ENCODE data around the gene UBR3.
"Not testable (repeated sequence)": the region's sequence is repeated elsewhere in the genome, so short reads cannot be mapped to it uniquely, and the experiment has no call there.

The UBR3 gene

GRCh38 chr2:169822036-169822435, 5.2 kb upstream of the UBR3 start:
- no peak for DNase-seq (ENCODE audit: low read depth in 2 of 2)

DNA sequence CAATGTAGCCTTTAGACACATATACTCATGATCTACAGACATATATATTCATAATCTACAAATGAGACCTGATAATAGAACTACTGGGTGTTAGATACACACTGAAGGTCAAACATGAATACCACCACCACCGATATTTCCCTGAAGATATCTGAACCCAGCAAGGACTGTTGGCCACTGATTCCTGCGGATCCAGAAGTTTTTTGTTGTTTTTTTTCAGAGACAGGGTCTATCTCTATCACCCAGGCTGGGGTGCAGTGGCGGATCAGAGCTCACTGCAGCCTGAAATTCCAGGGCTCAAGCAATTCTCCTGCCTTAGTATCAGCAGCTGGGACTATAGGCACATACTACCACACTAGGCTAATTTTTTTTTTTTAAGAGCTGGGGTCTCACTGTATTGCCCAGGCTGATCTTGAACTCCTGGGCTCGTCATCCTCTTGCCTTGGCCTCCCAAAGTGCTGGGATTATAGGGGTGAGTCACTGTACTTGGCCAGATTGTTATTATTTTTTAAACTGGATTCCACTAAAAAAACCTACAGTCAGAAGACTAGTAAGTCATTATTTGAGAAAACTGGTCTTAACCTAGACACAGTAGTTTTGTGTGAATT, 4.4 kb upstream of the UBR3 start:
- DNase-seq (ENCODE audit: low read depth in 2 of 2) = no peak

GRCh38 chr2:169823996-169824372, 3.3 kb upstream of the UBR3 start:
- DNase-seq (ENCODE audit: low read depth in 2 of 2) = no peak

DNA sequence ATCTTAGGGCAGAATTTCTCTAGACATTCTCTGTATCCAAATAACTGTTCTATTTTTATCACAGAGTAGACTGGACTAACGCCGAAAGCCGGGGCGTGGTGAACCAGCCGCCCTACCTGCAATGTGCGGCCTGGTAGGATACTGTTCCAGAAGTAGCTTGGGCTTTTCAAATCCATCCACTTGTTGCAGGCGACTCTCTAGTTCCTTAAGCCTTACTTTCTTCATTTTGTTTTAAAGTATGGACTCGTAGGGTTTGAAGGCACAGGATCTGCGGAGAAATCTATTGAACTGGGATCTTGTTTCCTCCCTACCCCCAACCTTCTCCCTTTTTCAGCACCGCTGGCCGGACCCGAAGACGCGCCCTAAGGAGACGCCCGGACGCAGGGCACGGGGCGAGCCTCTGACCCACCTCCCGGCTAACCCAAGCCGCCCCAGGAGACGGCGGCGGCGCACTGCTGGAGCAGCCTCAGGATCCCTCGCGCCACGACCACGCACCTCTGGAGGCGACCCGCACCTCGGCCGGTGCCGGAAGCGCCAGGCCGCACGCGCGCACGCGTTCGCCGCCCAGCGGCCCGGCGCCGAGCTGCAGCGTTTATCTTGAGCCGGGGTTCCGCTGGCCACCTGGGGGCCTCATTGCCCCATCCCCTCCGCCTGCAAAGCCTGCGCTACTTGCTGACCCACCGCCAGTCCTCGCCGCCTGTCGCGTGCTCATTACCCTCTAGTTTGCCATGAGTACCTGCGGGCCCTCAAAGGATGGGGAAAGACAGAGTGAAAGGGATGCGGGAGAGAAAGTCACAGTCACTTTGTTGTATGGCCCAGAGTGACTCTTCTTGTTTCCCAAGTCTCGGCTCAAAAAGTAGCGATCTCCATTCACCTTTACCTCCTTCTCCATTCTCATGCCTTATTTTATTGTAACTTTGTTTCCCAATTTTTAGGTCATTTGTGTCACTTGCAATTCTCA, 2.6 kb upstream of the UBR3 start, which contains the start of gene METTL5:
Gene METTL5 (minus strand): TSS at position 533 of the 961 bp plus-strand sequence. CDS start 308 bp downstream, at position 225.
- DNase-seq (ENCODE audit: low read depth in 2 of 2) = peak; percentile 45 to 48

GRCh38 chr2:169828141-169828811, 1.0 kb downstream of the UBR3 start:
- peak; percentile 27 to 36 for DNase-seq (ENCODE audit: low read depth in 2 of 2)

GRCh38 chr2:169834401-169834800, 7.1 kb downstream of the UBR3 start:
- DNase-seq (ENCODE audit: low read depth in 2 of 2) = no peak

- no peak for DNase-seq (ENCODE audit: low read depth in 2 of 2)
Measured at GRCh38 chr2:169838743-169839489, 11.7 kb downstream of the UBR3 start.

GRCh38 chr2:169839954-169840746, 12.9 kb downstream of the UBR3 start:
- DNase-seq (ENCODE audit: low read depth in 2 of 2) = no peak

DNA sequence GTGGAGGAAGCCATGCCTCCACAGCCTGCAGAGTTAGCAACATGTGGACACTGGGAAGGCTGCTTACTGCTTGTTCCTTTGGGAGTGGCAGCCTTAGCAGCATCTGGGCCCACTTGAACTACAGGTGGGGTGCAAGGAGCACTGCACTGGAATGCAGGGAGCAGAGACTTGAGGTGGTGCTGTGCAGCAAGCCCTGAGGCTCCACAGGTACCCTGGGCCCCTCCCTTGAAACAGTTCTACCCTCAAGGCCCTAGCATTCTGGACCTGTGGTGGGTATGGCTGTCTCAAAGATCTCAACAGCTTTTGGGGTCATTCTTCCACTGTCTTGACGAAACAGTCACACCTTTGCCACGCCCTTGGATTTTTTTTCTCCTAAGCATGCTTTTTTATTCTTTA, 13.5 kb downstream of the UBR3 start:
- DNase-seq (ENCODE audit: low read depth in 2 of 2) = no peak

- DNase-seq (ENCODE audit: low read depth in 2 of 2) = not testable (repeated sequence)
Measured at GRCh38 chr2:169841625-169842024, 14.4 kb downstream of the UBR3 start.

- DNase-seq (ENCODE audit: low read depth in 2 of 2) = no peak
Measured at GRCh38 chr2:169845016-169845415, 17.8 kb downstream of the UBR3 start.

DNA sequence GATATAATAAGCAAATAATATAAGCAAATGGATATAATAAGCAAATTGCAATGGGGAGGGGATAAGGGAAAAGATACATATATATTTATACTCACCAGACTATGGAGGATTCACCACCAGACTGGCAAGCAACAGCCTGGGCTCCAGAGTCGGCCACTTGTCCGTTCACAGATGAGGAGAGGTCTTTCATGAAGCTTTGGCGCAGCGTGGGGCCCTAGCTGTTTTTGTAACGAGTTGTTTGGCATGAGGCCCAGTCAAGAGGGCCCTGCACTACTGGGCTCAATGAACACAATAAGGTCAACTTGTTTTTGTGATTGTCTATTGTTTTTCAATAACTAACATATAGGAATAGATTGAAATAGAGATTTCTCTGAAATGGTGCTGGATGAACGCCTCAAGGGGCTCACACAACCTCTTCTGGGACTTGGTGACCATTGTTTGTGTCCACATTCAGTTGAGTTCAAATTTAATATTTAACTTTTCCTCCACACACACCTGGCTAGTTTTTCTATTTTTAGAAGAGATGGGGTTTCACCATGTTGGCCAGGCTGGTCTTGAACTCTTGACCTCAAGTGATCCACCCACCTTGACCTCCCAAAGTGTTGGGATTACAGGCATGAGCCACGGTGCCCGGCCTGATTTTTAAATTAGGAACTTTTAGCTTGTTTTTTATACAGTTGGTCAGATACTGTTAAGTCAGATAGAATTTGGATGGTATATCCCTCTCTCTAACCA, 21.9 kb downstream of the UBR3 start:
- DNase-seq (ENCODE audit: low read depth in 2 of 2) = not testable (repeated sequence)

GRCh38 chr2:169849710-169850109, 22.5 kb downstream of the UBR3 start:
- no peak for DNase-seq (ENCODE audit: low read depth in 2 of 2)

DNA sequence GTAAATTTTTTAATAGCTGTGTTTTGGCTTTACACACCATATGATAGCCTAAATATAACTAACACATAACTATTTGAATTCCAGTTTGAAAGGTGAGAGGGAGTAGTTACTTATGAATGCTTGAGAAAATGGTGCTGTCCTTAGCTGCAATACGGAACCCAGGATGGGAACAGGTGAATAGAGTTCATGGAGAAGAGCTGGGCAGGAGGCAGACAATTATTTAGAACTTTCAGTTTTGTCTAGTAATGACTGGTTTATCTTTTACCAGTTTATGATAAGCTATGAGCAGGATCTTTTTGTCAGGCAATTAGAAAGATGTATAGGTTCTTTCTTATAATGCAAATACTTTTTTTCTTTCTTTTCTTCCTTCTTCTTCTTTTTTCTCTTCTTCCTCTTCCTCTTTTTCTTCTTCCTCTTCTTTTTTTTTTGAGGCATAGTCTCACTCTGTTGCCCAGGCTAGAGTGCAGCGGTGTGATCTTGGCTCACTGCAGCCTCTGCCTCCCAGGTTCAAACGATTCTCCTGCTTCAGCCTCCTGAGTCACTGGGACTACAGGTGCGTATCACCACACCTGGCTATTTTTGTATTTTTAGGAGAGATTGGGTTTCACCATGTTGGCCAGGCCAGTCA, 25.9 kb downstream of the UBR3 start:
- no peak for DNase-seq (ENCODE audit: low read depth in 2 of 2)

DNA sequence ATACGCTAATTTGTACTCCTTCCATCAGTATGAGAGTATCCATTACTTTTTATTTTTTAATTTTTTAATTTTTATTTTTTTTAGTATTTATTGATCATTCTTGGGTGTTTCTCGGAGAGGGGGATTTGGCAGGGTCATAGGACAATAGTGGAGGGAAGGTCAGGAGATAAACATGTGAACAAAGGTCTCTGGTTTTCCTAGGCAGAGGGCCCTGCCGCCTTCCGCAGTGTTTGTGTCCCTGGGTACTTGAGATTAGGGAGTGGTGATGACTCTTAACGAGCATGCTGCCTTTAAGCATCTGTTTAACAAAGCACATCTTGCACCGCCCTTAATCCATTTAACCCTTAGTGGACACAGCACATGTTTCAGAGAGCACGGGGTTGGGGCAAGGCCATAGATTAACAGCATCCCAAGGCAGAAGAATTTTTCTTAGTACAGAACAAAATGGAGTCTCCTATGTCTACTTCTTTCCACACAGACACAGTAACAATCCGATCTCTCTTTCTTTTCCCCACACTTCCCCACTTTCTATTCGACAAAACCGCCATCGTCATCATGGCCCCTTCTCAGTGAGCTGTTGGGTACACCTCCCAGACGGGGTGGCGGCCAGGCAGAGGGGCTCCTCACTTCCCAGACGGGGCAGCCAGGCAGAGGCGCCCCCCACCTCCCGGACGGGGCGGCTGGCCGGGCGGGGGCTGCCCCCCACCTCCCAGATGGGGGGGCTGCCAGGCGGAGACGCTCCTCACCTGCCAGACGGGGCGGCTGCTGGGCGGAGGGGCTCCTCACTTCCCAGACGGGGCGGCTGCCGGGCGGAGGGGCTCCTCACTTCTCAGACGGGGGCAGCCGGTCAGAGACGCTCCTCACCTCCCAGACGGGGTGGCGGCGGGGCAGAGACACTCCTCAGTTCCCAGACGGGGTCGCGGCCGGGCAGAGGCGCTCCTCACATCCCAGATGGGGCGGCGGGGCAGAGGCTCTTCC, 28.3 kb downstream of the UBR3 start:
- DNase-seq (ENCODE audit: low read depth in 2 of 2) = not testable (repeated sequence)

DNA sequence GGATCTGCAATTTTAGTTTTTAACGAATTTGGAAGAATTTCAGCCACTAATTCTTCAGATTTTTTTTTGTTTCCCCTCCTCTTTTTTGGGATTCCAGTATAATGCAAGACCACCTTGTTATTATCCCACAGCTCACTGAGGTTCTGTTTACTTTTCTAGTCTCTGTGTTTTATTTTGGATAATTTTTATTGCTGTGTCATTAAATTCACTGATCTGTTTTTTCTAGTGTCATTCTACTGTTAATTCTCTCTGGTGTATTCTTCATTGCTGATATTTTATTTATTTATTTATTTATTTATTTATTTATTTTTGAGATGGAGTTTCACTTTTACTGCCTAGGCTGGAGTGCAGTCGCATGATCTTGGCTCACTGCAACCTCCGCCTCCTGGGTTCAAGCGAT, 32.2 kb downstream of the UBR3 start:
- no peak for DNase-seq (ENCODE audit: low read depth in 2 of 2)

DNA sequence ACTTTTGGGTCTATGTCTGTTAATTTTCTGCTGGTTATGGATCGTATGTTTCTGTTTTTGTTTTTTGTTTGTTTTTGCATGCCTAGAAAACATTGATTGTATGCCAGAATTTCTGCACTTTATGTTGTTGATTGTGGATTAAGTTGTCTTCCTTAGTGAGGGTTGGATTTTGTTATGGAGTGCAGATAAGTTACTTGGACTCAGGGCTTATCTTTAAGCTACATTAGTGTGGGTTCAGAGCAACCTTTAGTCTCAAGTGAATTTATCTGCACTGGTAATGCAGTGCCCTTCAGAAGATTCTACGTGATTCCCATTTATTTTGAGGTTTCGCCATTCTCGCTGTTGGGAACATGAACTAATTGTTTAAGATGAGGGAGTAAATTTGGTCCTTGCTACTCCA, 32.9 kb downstream of the UBR3 start:
- no peak for DNase-seq (ENCODE audit: low read depth in 2 of 2)

GRCh38 chr2:169862816-169863215, 35.6 kb downstream of the UBR3 start:
- DNase-seq (ENCODE audit: low read depth in 2 of 2) = no peak

GRCh38 chr2:169865492-169865891, 38.2 kb downstream of the UBR3 start:
- no peak for DNase-seq (ENCODE audit: low read depth in 2 of 2)
